ENCODE measurements around the gene ZNF219.
"Not testable (repeated sequence)": the region's sequence is repeated elsewhere in the genome, so short reads cannot be mapped to it uniquely, and the experiment has no call there.

ZNF219 gene

DNA sequence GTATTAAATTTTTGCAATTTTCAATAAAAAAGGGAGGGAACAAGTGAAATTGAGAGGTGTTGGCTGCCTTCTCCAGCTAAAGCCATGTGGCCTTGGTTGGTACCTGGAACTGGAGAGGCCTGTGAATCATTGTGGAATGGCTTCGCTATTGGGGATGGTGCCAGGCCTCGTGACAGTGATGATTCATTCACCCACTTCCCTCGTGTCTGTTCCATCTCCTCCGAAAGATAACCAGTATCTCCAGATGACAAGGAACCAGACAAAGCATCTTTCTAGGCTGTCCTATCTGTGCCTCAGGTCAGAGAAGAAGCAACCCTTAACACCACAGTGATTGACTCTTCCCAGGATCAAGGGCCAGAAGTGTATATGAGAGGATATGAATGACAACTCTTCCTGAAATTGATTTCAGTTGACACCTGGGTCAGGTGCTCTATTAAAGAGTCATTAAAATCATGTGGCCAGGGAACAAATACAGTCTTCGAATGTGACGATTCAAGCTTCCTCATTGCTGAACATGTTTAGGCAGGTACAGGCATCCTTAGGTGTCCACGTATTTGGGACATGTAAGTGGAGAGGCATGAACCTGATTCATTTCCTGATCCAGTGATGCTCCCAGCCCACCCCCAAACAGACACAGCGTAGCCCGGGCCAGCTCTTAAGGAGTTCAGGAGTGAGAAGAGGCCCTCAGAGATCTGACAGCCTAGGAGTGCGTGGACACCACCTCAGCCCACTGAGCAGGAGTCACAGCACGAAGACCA, 56.6 kb downstream of the ZNF219 start, which contains the start of gene RNASE7:
Gene RNASE7, plus strand, starts transcription at position 687 of the 758 bp plus-strand sequence. CDS start 631 bp downstream, outside the sequence.
- DNase-seq = no peak

DNA sequence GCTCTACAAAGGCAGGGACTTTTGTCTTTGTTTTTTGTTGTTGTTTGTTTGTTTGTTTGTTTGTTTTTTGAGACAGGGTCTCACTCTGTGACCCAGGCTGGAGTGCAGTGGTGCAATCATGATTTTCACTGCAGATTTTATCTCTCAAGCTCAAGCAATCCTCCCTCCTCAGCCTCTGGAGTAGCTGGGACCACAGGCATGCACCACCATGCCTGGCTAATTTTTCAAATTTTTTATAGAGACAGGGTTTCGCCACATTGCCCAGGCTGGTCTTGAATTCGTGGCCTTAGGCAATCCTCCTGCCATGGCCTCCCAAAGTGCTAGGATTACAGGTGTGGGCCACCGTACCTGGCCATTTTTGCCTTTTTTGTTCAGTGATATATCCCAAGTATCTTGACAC, 57.5 kb downstream of the ZNF219 start:
- DNase-seq = not testable (repeated sequence)

DNA sequence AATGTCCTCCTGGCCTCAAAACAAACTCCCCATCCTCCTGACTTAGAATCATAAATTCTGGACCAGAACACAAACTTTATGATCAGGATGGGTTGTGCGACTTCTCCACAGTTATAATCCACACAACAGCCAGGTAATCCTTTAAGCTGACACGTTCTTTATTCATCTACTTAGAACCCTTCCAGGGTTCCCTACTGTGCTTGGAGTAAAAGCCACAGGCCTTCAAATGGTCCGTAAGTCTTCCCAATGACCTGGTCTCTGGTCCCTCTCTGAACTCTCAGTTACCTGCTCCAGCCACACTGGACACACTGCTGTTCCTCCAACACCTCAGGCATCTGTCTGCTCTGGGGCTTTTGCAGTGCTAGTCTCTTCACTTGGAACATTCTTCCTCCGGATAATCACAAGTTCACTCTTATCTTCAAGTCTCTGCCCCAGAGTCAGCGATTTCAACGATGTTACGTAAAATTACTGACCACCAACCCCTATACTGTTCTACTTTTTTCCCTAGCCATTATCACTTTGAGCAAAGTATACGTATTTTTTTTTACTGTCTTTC, 58.0 kb downstream of the ZNF219 start:
- no peak for DNase-seq

Measured in NCI-H510A (cell line).